BJ (cell line): Measurements from ENCODE around the gene CALML3. TPM values are rescaled to one million over a fixed set of nuclear protein-coding genes. Genes with fewer than 3 reads are reported as not detected.

Experiments used
- CTCF ChIA-PET: fragments of 350-600 bp; formaldehyde crosslinking; extraction: SDS; loops from one replicate; lab custom pipeline; 2021; ENCODE audit warnings: antibody characterized with exemption, inconsistent platforms; lab: Yijun Ruan, JAX
- POLR2A ChIA-PET: fragments of 300-600 bp; sonication (Branson Sonifier 250); formaldehyde crosslinking; extraction: SDS; loops from one replicate; lab custom pipeline; 2021; ENCODE audit warnings: antibody characterized with exemption; lab: Charles Lee
- DNase-seq: peaks from one replicate; pipeline ENCODE4 v3.0.0-alpha.2; 2011; ENCODE audit warnings: low read depth
- H3K27me3 ChIP-seq: 2 replicates; pipeline ENCODE4 v1.6.0; 2011; ENCODE audit warnings: low read length; ENCODE audit not compliant: control insufficient read depth, insufficient read depth
- H3K36me3 ChIP-seq: 2 replicates; pipeline ENCODE4 v1.5.1; 2011; ENCODE audit warnings: low read length; ENCODE audit not compliant: control insufficient read depth, insufficient read depth
- H3K4me3 ChIP-seq: 2 replicates; pipeline ENCODE4 v1.5.1; 2011; ENCODE audit warnings: low read depth, mild to moderate bottlenecking, control low read depth, low read length
- polyA plus RNA-seq: library from polyadenylated mRNA; depleted of rRNA; stranded (reverse); fragments of >200 nt; gene quantifications from 2 replicates; pipeline ENCODE4 v1.2.3, GENCODE V29; 2011
- TF ChIP-seq, protein P1 (sequence below): IDR thresholded peaks from 2 replicates; pipeline ENCODE4 v1.5.1; 2011; ENCODE audit warnings: low read depth, mild to moderate bottlenecking, control low read depth, inconsistent platforms, low read length, moderate library complexity; ENCODE audit not compliant: insufficient read depth

CALML3 gene
- polyA plus RNA-seq, 1 experiment = not detected

- no peak overlapping the region for H3K4me3 ChIP-seq
- H3K36me3 ChIP-seq = no peaks in the 10 kb centered on the region
- ChIA-PET CTCF (no interaction called here), POLR2A (no interaction called here)
- TF ChIP-seq, protein P1, sequence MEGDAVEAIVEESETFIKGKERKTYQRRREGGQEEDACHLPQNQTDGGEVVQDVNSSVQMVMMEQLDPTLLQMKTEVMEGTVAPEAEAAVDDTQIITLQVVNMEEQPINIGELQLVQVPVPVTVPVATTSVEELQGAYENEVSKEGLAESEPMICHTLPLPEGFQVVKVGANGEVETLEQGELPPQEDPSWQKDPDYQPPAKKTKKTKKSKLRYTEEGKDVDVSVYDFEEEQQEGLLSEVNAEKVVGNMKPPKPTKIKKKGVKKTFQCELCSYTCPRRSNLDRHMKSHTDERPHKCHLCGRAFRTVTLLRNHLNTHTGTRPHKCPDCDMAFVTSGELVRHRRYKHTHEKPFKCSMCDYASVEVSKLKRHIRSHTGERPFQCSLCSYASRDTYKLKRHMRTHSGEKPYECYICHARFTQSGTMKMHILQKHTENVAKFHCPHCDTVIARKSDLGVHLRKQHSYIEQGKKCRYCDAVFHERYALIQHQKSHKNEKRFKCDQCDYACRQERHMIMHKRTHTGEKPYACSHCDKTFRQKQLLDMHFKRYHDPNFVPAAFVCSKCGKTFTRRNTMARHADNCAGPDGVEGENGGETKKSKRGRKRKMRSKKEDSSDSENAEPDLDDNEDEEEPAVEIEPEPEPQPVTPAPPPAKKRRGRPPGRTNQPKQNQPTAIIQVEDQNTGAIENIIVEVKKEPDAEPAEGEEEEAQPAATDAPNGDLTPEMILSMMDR = no peak
- H3K27me3 ChIP-seq = no peaks in the 10 kb centered on the region
- DNase-seq = no peak
Measured at GRCh38 chr10:5530846-5531557, 6.2 kb downstream of the CALML3 start.

- H3K4me3 ChIP-seq = no peak overlapping the region
- DNase-seq = no peak
- ChIA-PET POLR2A (no interaction called here), CTCF (no interaction called here)
- no peaks in the 10 kb centered on the region for H3K27me3 ChIP-seq
- TF ChIP-seq, protein P1 = no peak
- H3K36me3 ChIP-seq = no peaks in the 10 kb centered on the region
Measured at GRCh38 chr10:5531558-5532306, 7.0 kb downstream of the CALML3 start.

DNA sequence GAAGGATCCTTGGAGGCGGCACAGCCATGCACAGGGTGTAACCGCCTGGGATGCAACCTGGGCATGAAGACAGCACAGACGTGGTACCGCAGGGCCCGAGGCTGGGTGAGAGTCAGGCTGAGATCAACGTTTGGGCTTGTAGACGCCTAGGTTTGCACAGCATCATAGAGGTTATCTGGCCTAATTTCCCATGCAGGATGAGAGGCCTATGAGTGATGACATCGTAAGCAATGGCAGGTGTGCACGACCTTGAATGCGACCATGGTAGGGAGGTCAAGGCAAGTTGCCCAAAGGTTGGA lies 7.5 kb downstream of the CALML3 start:
- Histone ChIP-seq H3K27me3 (no peaks in the 10 kb centered on the region), H3K36me3 (no peaks in the 10 kb centered on the region), H3K4me3 (no peak overlapping the region)
- DNase-seq = no peak
- ChIA-PET POLR2A (no interaction called here), CTCF (no interaction called here)
- TF ChIP-seq, protein P1 = no peak

DNA sequence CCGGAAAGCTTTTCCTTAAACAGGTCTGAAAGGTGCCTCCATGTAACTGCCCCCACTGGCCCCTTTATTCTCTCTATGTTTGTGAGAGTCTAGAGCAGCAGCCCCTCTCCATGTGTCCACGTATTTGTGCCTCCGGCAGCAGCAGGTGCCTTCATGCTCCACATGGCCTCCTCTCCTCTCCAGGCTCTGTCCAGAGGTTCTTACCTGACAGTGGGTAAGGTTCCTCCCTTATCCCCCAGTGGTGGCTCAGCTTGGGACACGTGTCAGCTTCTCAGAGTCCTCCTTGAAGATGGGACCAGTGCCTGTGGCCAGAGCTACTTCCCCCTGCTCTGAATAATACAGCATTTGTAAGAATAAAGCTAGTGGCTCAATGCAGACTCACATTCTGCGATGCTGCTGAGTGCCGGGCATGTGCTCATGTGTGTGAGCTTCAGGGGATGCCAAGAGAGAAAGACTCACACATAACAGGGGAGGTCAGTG lies 7.9 kb downstream of the CALML3 start:
- H3K36me3 ChIP-seq = no peaks in the 10 kb centered on the region
- no peak for DNase-seq
- ChIA-PET POLR2A (no interaction called here), CTCF (no interaction called here)
- no peak overlapping the region for H3K4me3 ChIP-seq
- no peaks in the 10 kb centered on the region for H3K27me3 ChIP-seq
- TF ChIP-seq, protein P1 = no peak

DNA sequence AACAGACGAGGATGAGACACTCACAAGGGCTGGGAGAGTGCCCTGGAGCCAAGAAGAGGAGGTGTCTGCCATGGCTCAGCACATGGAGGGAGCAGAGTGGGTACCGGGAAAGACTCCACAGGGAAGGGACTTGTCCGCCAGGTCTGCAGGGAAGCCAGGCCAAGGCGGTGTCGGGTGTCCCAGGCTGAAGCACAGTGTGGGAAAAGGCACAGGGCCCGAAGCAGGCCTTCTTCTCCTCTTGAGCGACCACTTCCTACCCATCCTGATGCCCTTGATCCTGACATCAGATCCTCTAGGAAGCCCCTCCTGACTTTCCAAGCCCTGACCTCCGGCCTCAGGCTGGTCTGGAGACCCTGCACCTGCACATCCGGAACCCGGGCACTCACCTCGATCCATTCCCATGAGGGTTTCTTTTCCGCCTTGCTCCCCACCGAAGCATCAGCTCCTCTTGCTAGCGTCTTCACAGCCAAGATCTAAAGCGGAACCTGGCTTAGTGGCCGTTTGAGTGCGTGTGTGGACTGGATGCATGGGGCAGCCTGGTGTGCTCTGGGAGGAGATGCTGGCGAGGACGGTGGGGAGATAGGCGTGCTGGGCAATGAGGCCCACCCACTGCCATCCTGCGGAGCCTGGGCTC lies 8.5 kb downstream of the CALML3 start:
- ChIA-PET CTCF (interaction anchor here (0.8 kb wide), 1 partner anchor 90 kb away, joined by 3 read pairs; no protein-coding TSS in a partner anchor), POLR2A (no interaction called here)
- Histone ChIP-seq H3K4me3 (no peak overlapping the region), H3K36me3 (no peaks in the 10 kb centered on the region), H3K27me3 (no peaks in the 10 kb centered on the region)
- no peak for DNase-seq
- TF ChIP-seq, protein P1 = no peak
